ENCODE measurements around the gene DLST.

DLST gene

GRCh38 chr14:74945852-74946658 lies 64.3 kb downstream of the DLST start:
- TF ChIP-seq EZH2 (IDR thresholded peaks at IDR 0.05; ENCODE audit: borderline replicate concordance, low read length), result no peak
- TF ChIP-seq, protein P1, sequence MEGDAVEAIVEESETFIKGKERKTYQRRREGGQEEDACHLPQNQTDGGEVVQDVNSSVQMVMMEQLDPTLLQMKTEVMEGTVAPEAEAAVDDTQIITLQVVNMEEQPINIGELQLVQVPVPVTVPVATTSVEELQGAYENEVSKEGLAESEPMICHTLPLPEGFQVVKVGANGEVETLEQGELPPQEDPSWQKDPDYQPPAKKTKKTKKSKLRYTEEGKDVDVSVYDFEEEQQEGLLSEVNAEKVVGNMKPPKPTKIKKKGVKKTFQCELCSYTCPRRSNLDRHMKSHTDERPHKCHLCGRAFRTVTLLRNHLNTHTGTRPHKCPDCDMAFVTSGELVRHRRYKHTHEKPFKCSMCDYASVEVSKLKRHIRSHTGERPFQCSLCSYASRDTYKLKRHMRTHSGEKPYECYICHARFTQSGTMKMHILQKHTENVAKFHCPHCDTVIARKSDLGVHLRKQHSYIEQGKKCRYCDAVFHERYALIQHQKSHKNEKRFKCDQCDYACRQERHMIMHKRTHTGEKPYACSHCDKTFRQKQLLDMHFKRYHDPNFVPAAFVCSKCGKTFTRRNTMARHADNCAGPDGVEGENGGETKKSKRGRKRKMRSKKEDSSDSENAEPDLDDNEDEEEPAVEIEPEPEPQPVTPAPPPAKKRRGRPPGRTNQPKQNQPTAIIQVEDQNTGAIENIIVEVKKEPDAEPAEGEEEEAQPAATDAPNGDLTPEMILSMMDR (IDR thresholded peaks at IDR 0.05; ENCODE audit: low read length), result peak; percentile 93
- Histone ChIP-seq H3K9ac (ENCODE audit: low read length) (no peak overlapping the region; the same call in 1 of the 2 replicates), H3K27me3 (ENCODE audit: insufficient read depth, low read length) (no peaks in the 10 kb centered on the region), H3K4me1 (ENCODE audit: insufficient read depth, low read length, severe bottlenecking) (peaks cover 37% of the 10 kb centered on the region), H3K4me3 (ENCODE audit: low read depth, low read length, poor library complexity, severe bottlenecking) (peak overlapping the region; percentile 42), H3K4me2 (ENCODE audit: low read length) (peak overlapping the region; percentile 49), H3F3A (ENCODE audit: insufficient read depth, low read length) (no peaks in the 10 kb centered on the region), H4K20me1 (ENCODE audit: insufficient read depth, low read length) (no peaks in the 10 kb centered on the region), H3K9me3 (ENCODE audit: low read length) (no peaks in the 10 kb centered on the region), H3K79me2 (ENCODE audit: insufficient read depth, low read length) (no peaks in the 10 kb centered on the region), H3K9me2 (ENCODE audit: low read depth, low read length) (no peaks in the 10 kb centered on the region), H3K27ac (ENCODE audit: low read depth, low read length, poor library complexity, severe bottlenecking) (no peak overlapping the region), H2AFZ (ENCODE audit: low read length) (no peak overlapping the region), H3K36me3 (ENCODE audit: insufficient read depth, low read length) (no peaks in the 10 kb centered on the region)

- Histone ChIP-seq H3K4me2 (ENCODE audit: low read length) (peak overlapping the region; percentile 49; the same call in 1 of the 2 replicates), H3K9me3 (ENCODE audit: low read length) (no peaks in the 10 kb centered on the region), H3K9ac (ENCODE audit: low read length) (no peak overlapping the region), H3K79me2 (ENCODE audit: insufficient read depth, low read length) (no peaks in the 10 kb centered on the region), H4K20me1 (ENCODE audit: insufficient read depth, low read length) (no peaks in the 10 kb centered on the region), H3K27me3 (ENCODE audit: insufficient read depth, low read length) (no peaks in the 10 kb centered on the region), H2AFZ (ENCODE audit: low read length) (no peak overlapping the region), H3K36me3 (ENCODE audit: insufficient read depth, low read length) (no peaks in the 10 kb centered on the region), H3K4me3 (ENCODE audit: low read depth, low read length, poor library complexity, severe bottlenecking) (no peak overlapping the region), H3K27ac (ENCODE audit: low read depth, low read length, poor library complexity, severe bottlenecking) (no peak overlapping the region), H3K4me1 (ENCODE audit: insufficient read depth, low read length, severe bottlenecking) (peaks cover 30% of the 10 kb centered on the region), H3F3A (ENCODE audit: insufficient read depth, low read length) (no peaks in the 10 kb centered on the region), H3K9me2 (ENCODE audit: low read depth, low read length) (no peaks in the 10 kb centered on the region)
- no peak for TF ChIP-seq EZH2 (IDR thresholded peaks at IDR 0.05; ENCODE audit: borderline replicate concordance, low read length)
- TF ChIP-seq, protein P1 (IDR thresholded peaks at IDR 0.05; ENCODE audit: low read length), result no peak; the same call in 1 of the 2 replicates
Observed at GRCh38 chr14:74946659-74947281, 65.1 kb downstream of the DLST start.

DNA sequence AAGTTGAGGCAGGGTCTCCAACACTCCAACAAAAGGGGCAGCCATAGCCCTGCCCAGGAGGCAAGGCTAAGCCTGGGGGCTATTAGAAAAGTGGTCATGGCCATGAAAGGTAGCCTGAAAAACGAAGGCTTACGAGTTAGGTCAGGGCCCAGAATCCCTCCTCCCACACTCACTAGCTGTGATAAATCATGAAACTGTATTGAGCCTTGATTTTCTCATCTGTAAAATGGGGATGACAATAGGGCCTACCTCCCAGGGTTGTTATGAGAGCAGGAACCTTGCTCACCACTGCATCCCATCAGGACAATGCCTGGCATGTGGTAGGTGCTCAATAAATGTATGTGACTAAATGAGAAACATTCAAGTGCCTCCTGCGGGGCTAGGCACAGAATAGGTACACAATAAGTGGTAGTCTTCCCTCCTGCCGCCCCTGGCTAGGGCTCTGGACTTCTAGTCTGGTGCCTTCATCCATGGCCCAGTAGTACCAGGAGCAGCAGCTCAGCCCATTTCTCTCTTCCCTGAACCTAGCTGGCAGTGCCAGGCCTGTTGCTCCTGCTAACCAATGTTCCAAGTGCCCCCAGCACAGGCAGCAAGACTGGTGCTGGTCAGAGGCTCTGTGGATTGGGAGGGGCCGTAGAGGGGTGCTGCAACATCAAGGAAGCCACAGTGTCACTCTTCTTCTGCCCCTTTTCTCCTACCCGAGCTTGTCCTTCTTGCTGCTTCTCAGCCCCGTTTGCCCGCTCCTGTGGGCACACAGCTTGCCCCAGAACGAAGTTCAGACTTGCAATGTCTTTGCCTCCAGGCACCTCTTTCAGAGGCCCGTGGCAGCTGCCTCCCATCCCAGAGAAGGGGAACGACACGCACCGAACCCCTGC lies 65.9 kb downstream of the DLST start:
- H3K27ac ChIP-seq (ENCODE audit: low read depth, low read length, poor library complexity, severe bottlenecking), result no peak overlapping the region

More for the DNA sequence above, 65.9 kb downstream of the DLST start:
- Histone ChIP-seq H3K4me1 (ENCODE audit: insufficient read depth, low read length, severe bottlenecking) (peaks cover 21% of the 10 kb centered on the region), H3K9me3 (ENCODE audit: low read length) (no peaks in the 10 kb centered on the region), H3K27me3 (ENCODE audit: insufficient read depth, low read length) (no peaks in the 10 kb centered on the region), H2AFZ (ENCODE audit: low read length) (no peak overlapping the region), H3K4me3 (ENCODE audit: low read depth, low read length, poor library complexity, severe bottlenecking) (no peak overlapping the region), H3F3A (ENCODE audit: insufficient read depth, low read length) (no peaks in the 10 kb centered on the region), H4K20me1 (ENCODE audit: insufficient read depth, low read length) (no peaks in the 10 kb centered on the region), H3K79me2 (ENCODE audit: insufficient read depth, low read length) (no peaks in the 10 kb centered on the region), H3K9me2 (ENCODE audit: low read depth, low read length) (no peaks in the 10 kb centered on the region), H3K4me2 (ENCODE audit: low read length) (no peak overlapping the region), H3K36me3 (ENCODE audit: insufficient read depth, low read length) (no peaks in the 10 kb centered on the region), H3K9ac (ENCODE audit: low read length) (no peak overlapping the region)
- no peak for TF ChIP-seq EZH2 (IDR thresholded peaks at IDR 0.05; ENCODE audit: borderline replicate concordance, low read length)
- TF ChIP-seq, protein P1 (IDR thresholded peaks at IDR 0.05; ENCODE audit: low read length), result no peak

All from OCI-LY1 (cell line).